GM13977 (cell line): ENCODE measurements around the gene DPH1.
"Not testable (repeated sequence)": the region's sequence is repeated elsewhere in the genome, so short reads cannot be mapped to it uniquely, and the experiment has no call there.

ENCODE experiments used
- DNase-seq: peaks from one replicate; pipeline ENCODE4 v3.0.0; 2012; ENCODE audit warnings: low spot score
- CTCF ChIP-seq: IDR thresholded peaks from 2 replicates; pipeline ENCODE4 v1.5.1; 2012; ENCODE audit warnings: mild to moderate bottlenecking, control low read depth; ENCODE audit not compliant: insufficient read depth; ENCODE audit errors: extremely low read depth, missing control alignments
- in situ Hi-C: fragments of 300-500 bp; cut with MboI; formaldehyde crosslinking; loops from one replicate; pipeline ENCODE4 v1.12.0; 2022; ENCODE audit warnings: low sequenced_read_pairs, low pct_unique_long_range_greater_than_20kb, mixed read lengths, inconsistent platforms; ENCODE audit not compliant: unreplicated experiment

DPH1 gene

GRCh38 chr17:2008332-2009126 is 21.4 kb upstream of the DPH1 start:
- no peak for DNase-seq
- no peak for TF ChIP-seq CTCF
- in situ Hi-C loops: no loop called here

GRCh38 chr17:2009737-2010136 is 20.2 kb upstream of the DPH1 start:
- no peak for DNase-seq
- TF ChIP-seq CTCF: no peak
- in situ Hi-C loops: no loop called here

GRCh38 chr17:2011411-2012371 is 18.3 kb upstream of the DPH1 start:
- no peak for TF ChIP-seq CTCF
- in situ Hi-C loops: no loop called here
- no peak for DNase-seq

GRCh38 chr17:2012499-2012898 is 17.5 kb upstream of the DPH1 start:
- DNase-seq: no peak
- no peak for TF ChIP-seq CTCF
- in situ Hi-C loops: no loop called here

- DNase-seq, in situ Hi-C loops: not testable (repeated sequence)
These were observed 16.5 kb upstream of the DPH1 start for GRCh38 chr17:2013220-2013993.

- no peak for TF ChIP-seq CTCF
- no peak for DNase-seq
- in situ Hi-C loops: no loop called here
These were observed 16.0 kb upstream of the DPH1 start for GRCh38 chr17:2013994-2014317.

GRCh38 chr17:2015314-2015713 is 14.6 kb upstream of the DPH1 start:
- no peak for DNase-seq
- TF ChIP-seq CTCF: no peak
- in situ Hi-C loops: no loop called here
